GM21360 (cell line): Measurements from ENCODE around the gene HDAC4.
"Not testable (repeated sequence)": the region's sequence is repeated elsewhere in the genome, so short reads cannot be mapped to it uniquely, and the experiment has no call there.

ENCODE experiments used
- ATAC-seq: cut with Tn5 transposase; IDR thresholded peaks from one replicate; pipeline ENCODE4 v1.9.1; 2021; ENCODE audit warnings: mild to moderate bottlenecking, moderate library complexity; ENCODE audit not compliant: unreplicated experiment

The HDAC4 gene

GRCh38 chr2:239180526-239181073 lies 220.2 kb downstream of the HDAC4 start:
- ATAC-seq: no peak

- ATAC-seq: no peak
These were observed 220.9 kb downstream of the HDAC4 start for GRCh38 chr2:239179851-239180371.

GRCh38 chr2:239178954-239179353 lies 221.9 kb downstream of the HDAC4 start:
- no peak for ATAC-seq

GRCh38 chr2:239178484-239178883 lies 222.3 kb downstream of the HDAC4 start:
- ATAC-seq: no peak

- no peak for ATAC-seq
These were observed 222.9 kb downstream of the HDAC4 start for GRCh38 chr2:239177908-239178307.

- no peak for ATAC-seq
These were observed 223.5 kb downstream of the HDAC4 start for GRCh38 chr2:239177325-239177724.

- ATAC-seq: not testable (repeated sequence)
These were observed 224.5 kb downstream of the HDAC4 start for GRCh38 chr2:239176138-239176803.

GRCh38 chr2:239175181-239175580 lies 225.6 kb downstream of the HDAC4 start:
- no peak for ATAC-seq

- no peak for ATAC-seq
These were observed 227.5 kb downstream of the HDAC4 start for GRCh38 chr2:239173301-239173700.

- ATAC-seq: no peak
These were observed 229.2 kb downstream of the HDAC4 start for GRCh38 chr2:239171643-239172042.

GRCh38 chr2:239169311-239170048 lies 231.3 kb downstream of the HDAC4 start:
- no peak for ATAC-seq

GRCh38 chr2:239168575-239168974 lies 232.2 kb downstream of the HDAC4 start:
- no peak for ATAC-seq

GRCh38 chr2:239167766-239168444 lies 232.9 kb downstream of the HDAC4 start:
- no peak for ATAC-seq

GRCh38 chr2:239167011-239167673 lies 233.7 kb downstream of the HDAC4 start:
- ATAC-seq: no peak

GRCh38 chr2:239166201-239166834 lies 234.5 kb downstream of the HDAC4 start:
- no peak for ATAC-seq

- ATAC-seq: no peak
These were observed 235.5 kb downstream of the HDAC4 start for GRCh38 chr2:239165206-239165831.

- no peak for ATAC-seq
These were observed 236.4 kb downstream of the HDAC4 start for GRCh38 chr2:239164335-239164871.

- ATAC-seq: no peak
These were observed 237.0 kb downstream of the HDAC4 start for GRCh38 chr2:239163688-239164334.
